K562 (cell line): ENCODE results near the gene RALGAPA2.

Source experiments
- BACH1 ChIP-seq: fragments of 200-800 bp; sonication (Bioruptor generic); IDR thresholded peaks from 2 replicates; pipeline ENCODE4 v1.6.1; 2016; ENCODE audit warnings: missing genetic modification characterization, missing compliant biosample characterization
- CHD1 ChIP-seq: fragments of 200-600 bp; sonication (generic); IDR thresholded peaks from one replicate; pipeline ENCODE4 v1.6.1; 2012; ENCODE audit warnings: mild to moderate bottlenecking, moderate library complexity, low read length, inconsistent platforms
- CHD2 ChIP-seq: IDR thresholded peaks from 2 replicates; pipeline ENCODE4 v1.6.1; 2011; ENCODE audit warnings: low read depth, low read length
- EZH2 ChIP-seq: IDR thresholded peaks from 2 replicates; pipeline ENCODE4 v1.6.1; 2012; ENCODE audit warnings: low read depth, mild to moderate bottlenecking, inconsistent platforms, low read length, borderline replicate concordance
- JUN ChIP-seq, 2 experiments: sonication (generic) in 1 of 2; formaldehyde crosslinking in 1 of 2; IDR thresholded peaks; 2 replicates each; pipeline versions ENCODE4 v1.6.1 to v1.8.0; 2012 to 2022; ENCODE audit warnings: borderline replicate concordance in 2 of 2, mild to moderate bottlenecking in 2 of 2, improper control_type of control experiment in 1 of 2, low read depth in 1 of 2, low read length in 1 of 2, missing genetic modification reagents in 1 of 2
- SP2 ChIP-seq: IDR thresholded peaks from 2 replicates; pipeline ENCODE4 v1.6.1; 2011; ENCODE audit warnings: mild to moderate bottlenecking, low read depth, low read length, moderate library complexity; ENCODE audit not compliant: poor library complexity, severe bottlenecking; ENCODE audit errors: extremely low read depth
- SPI1 ChIP-seq: IDR thresholded peaks from 2 replicates; pipeline ENCODE4 v1.6.1; 2011; ENCODE audit warnings: low read depth, low read length, control low read depth, borderline replicate concordance
- TAF1 ChIP-seq: IDR thresholded peaks from 2 replicates; pipeline ENCODE4 v1.6.1; 2011; ENCODE audit warnings: mild to moderate bottlenecking, low read length, moderate library complexity; ENCODE audit not compliant: insufficient read depth, control insufficient read depth, severe bottlenecking; ENCODE audit errors: extremely low read depth
- TF ChIP-seq, protein P1 (sequence below), 3 experiments: IDR thresholded peaks in 2 of 3; conservative IDR thresholded peaks in 1 of 3; 2 replicates each; pipeline ENCODE4 v1.5.1; 2011 to 2012; ENCODE audit warnings: low read length in 3 of 3, mild to moderate bottlenecking in 3 of 3, control low read depth in 2 of 3, improper control_type of control experiment in 1 of 3, inconsistent platforms in 1 of 3, low read depth in 1 of 3, mixed read lengths in 1 of 3, moderate library complexity in 1 of 3; ENCODE audit not compliant: insufficient read depth in 2 of 3
- TF ChIP-seq, protein P2 (sequence below): fragments of 450-650 bp; IDR thresholded peaks from one replicate; pipeline ENCODE4 v1.6.1; 2018; ENCODE audit warnings: mild to moderate bottlenecking, moderate library complexity; ENCODE audit not compliant: partially characterized antibody
- TF ChIP-seq, protein P3 (sequence below): sonication (generic); formaldehyde crosslinking; IDR thresholded peaks from 2 replicates; pipeline ENCODE4 v1.8.1; 2023; ENCODE audit warnings: mild to moderate bottlenecking, missing genetic modification reagents
- TF ChIP-seq, protein P4 (sequence below): sonication (generic); formaldehyde crosslinking; IDR thresholded peaks from 2 replicates; pipeline ENCODE4 v1.8.1; 2022; ENCODE audit warnings: missing genetic modification reagents
- TF ChIP-seq, protein P5 (sequence below): IDR thresholded peaks from 2 replicates; pipeline ENCODE4 v1.6.1; 2011; ENCODE audit not compliant: insufficient read length; ENCODE audit errors: extremely low read depth

DNA sequence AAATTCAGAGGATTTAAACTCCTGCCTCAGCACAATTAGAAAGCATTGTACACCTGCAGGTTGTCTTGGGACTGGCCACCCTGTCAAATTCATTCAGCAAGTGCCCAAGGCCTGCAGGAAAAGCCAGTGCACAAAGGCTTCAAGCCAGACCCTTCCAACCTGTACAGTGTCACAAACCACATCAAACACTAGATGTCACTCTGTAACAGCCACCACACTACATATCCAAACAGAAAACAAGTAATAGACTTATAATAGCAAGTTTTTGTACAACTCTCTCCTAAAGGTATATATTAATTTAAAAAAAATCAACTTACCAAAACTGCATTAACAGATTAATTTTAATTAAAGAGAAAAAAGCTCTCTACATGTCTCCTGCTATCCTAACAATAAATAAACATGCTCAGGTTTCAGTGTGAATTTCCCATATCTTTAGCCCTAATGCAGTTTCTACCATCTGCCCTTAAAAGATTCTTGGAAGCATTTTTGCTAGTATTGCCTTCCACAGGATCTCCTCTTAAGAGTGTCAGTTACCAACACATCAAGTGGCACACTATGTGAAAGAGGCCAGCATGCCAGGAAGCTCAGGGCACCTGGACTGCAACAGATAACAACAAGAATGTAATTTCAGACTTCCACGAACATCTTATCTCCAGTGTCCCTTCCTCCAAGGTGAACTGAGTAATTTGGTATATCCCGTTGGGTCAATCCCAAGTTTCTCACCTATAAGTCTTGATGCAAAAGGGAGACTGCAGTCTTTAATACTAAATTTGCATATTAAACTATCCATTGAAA is 47.5 kb downstream of the RALGAPA2 start:
- TF ChIP-seq SPI1 (no peak), SP2 (no peak), TAF1 (no peak), EZH2 (no peak), CHD2 (no peak), BACH1 (tag) (no peak), JUN (IDR thresholded peaks at IDR 0.05; ENCODE audit: borderline replicate concordance, low read depth, low read length) (no peak), JUN (CRISPR knock-in tag; IDR thresholded peaks at IDR 0.05; ENCODE audit: borderline replicate concordance) (no peak), CHD1 (no peak)
- TF ChIP-seq, protein P1, sequence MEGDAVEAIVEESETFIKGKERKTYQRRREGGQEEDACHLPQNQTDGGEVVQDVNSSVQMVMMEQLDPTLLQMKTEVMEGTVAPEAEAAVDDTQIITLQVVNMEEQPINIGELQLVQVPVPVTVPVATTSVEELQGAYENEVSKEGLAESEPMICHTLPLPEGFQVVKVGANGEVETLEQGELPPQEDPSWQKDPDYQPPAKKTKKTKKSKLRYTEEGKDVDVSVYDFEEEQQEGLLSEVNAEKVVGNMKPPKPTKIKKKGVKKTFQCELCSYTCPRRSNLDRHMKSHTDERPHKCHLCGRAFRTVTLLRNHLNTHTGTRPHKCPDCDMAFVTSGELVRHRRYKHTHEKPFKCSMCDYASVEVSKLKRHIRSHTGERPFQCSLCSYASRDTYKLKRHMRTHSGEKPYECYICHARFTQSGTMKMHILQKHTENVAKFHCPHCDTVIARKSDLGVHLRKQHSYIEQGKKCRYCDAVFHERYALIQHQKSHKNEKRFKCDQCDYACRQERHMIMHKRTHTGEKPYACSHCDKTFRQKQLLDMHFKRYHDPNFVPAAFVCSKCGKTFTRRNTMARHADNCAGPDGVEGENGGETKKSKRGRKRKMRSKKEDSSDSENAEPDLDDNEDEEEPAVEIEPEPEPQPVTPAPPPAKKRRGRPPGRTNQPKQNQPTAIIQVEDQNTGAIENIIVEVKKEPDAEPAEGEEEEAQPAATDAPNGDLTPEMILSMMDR (IDR thresholded peaks at IDR 0.05 in 2 of 3, conservative IDR thresholded peaks at IDR 0.05 in 1 of 3; ENCODE audit: insufficient read depth in 2 of 3, low read depth in 1 of 3, low read length in 3 of 3), result peak; percentile 29 to 53 (median 38); a peak in 3 of 6 replicates
- TF ChIP-seq, protein P2, sequence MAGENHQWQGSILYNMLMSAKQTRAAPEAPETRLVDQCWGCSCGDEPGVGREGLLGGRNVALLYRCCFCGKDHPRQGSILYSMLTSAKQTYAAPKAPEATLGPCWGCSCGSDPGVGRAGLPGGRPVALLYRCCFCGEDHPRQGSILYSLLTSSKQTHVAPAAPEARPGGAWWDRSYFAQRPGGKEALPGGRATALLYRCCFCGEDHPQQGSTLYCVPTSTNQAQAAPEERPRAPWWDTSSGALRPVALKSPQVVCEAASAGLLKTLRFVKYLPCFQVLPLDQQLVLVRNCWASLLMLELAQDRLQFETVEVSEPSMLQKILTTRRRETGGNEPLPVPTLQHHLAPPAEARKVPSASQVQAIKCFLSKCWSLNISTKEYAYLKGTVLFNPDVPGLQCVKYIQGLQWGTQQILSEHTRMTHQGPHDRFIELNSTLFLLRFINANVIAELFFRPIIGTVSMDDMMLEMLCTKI, result no peak
- TF ChIP-seq, protein P3, sequence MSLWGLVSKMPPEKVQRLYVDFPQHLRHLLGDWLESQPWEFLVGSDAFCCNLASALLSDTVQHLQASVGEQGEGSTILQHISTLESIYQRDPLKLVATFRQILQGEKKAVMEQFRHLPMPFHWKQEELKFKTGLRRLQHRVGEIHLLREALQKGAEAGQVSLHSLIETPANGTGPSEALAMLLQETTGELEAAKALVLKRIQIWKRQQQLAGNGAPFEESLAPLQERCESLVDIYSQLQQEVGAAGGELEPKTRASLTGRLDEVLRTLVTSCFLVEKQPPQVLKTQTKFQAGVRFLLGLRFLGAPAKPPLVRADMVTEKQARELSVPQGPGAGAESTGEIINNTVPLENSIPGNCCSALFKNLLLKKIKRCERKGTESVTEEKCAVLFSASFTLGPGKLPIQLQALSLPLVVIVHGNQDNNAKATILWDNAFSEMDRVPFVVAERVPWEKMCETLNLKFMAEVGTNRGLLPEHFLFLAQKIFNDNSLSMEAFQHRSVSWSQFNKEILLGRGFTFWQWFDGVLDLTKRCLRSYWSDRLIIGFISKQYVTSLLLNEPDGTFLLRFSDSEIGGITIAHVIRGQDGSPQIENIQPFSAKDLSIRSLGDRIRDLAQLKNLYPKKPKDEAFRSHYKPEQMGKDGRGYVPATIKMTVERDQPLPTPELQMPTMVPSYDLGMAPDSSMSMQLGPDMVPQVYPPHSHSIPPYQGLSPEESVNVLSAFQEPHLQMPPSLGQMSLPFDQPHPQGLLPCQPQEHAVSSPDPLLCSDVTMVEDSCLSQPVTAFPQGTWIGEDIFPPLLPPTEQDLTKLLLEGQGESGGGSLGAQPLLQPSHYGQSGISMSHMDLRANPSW (CRISPR knock-in tag), result no peak
- TF ChIP-seq, protein P4, sequence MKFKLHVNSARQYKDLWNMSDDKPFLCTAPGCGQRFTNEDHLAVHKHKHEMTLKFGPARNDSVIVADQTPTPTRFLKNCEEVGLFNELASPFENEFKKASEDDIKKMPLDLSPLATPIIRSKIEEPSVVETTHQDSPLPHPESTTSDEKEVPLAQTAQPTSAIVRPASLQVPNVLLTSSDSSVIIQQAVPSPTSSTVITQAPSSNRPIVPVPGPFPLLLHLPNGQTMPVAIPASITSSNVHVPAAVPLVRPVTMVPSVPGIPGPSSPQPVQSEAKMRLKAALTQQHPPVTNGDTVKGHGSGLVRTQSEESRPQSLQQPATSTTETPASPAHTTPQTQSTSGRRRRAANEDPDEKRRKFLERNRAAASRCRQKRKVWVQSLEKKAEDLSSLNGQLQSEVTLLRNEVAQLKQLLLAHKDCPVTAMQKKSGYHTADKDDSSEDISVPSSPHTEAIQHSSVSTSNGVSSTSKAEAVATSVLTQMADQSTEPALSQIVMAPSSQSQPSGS (CRISPR knock-in tag), result no peak
- TF ChIP-seq, protein P5, sequence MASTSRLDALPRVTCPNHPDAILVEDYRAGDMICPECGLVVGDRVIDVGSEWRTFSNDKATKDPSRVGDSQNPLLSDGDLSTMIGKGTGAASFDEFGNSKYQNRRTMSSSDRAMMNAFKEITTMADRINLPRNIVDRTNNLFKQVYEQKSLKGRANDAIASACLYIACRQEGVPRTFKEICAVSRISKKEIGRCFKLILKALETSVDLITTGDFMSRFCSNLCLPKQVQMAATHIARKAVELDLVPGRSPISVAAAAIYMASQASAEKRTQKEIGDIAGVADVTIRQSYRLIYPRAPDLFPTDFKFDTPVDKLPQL, result no peak
